Germinal center (tissue), 1 donor: ENCODE results near the gene LRRN4.
"Not testable (repeated sequence)": the region's sequence is repeated elsewhere in the genome, so short reads cannot be mapped to it uniquely, and the experiment has no call there.

Source experiments
- DNase-seq: peaks from one replicate; pipeline ENCODE4 v3.0.0; 2012; ENCODE audit warnings: mixed read lengths, low spot score

Gene LRRN4

DNA sequence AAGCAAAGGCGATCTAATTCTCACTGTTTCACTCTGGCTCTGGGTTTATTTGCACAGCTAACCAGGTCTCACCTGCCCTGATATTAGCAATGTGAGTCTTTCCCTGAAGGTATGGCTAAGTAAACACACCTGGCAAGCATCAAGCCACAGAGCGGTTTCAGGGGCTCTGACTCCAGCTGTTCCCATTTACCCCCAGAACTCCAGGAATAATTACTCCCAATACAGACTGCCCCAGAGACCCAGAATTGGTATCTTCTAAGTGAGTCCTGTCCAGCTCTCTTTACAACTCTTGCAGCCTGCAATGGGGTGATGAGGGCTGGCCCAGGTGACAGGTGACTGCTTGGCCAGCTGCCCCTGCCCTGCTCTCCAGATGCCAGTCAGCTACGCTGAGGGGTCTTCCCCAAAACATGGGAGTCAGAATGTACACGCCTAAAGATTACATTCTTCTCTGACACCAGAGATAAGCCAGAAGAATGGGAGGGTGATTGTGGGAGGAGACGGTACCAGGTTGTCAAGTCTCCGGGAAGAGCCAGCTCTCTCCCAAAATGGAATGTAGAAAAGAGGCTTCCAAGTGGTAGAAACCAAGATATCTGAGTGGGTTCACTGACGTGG is 4.9 kb upstream of the LRRN4 start:
- no peak for DNase-seq

DNA sequence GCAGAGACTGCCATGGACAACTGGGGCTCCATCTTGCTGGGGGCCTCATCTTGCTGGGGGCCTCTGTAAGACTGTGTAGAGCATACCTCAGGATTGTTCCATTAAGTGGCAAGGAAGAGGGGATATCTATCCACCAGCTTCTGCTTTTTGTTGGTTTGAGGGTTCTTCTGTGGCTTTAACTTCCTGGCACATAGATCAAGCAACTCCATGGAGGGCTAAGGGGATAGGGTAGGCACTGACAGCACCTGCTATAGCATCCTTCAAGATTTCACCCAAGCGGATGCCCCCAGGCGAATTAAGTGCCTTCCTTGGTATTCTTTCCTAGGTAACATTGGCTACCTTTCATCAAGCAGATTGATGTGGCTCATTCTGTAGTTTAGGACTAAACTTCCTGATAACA is 3.8 kb upstream of the LRRN4 start:
- DNase-seq = no peak

DNA sequence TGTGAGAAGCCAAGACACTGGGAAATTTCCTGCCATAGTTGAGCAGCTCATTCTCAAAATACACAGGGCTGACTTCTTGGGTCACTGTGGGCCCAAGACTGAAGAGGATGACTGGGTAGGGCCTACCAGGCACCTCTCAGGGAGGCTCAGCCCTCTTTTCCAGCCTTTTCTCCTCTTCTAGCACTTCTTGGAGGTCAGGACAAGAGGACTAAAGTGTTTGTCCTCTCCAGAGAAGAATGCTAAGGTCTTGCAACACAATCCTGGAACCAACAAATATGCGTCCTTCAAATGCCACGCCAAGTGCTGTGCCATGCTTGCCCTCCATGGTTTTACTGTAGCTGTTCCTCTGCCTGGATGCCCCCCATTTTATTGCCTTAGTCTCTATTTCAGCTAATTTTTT is 3.3 kb upstream of the LRRN4 start:
- DNase-seq = no peak

DNA sequence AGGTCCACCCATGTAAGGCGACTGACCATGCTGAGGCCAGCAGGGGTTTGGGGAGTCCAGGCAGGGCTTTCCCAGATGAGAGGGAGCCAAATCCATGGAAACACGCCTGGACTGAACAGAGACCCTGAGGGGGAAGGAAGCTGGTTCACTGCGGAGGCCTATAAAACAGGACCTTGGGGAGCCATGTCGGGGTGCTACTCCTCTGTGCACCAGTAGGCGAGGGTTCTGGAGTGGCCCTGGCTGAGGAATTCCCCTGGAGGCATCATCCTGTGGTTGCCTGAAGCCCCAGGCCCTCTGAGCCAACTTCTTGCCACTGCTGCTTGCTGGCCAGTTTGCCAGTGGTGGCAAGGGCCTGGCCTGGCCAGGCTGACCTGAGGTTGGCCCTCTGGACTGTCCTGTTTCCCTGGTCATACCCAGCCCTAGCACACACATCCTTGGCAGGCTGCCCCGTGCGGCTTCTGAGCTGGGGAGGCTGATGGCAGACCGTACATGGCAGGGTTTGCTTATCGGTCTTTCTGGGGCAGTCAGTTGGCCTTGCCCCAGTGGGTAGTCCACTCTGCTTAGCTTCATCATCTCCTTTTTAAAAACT is 2.2 kb upstream of the LRRN4 start:
- DNase-seq = no peak

DNA sequence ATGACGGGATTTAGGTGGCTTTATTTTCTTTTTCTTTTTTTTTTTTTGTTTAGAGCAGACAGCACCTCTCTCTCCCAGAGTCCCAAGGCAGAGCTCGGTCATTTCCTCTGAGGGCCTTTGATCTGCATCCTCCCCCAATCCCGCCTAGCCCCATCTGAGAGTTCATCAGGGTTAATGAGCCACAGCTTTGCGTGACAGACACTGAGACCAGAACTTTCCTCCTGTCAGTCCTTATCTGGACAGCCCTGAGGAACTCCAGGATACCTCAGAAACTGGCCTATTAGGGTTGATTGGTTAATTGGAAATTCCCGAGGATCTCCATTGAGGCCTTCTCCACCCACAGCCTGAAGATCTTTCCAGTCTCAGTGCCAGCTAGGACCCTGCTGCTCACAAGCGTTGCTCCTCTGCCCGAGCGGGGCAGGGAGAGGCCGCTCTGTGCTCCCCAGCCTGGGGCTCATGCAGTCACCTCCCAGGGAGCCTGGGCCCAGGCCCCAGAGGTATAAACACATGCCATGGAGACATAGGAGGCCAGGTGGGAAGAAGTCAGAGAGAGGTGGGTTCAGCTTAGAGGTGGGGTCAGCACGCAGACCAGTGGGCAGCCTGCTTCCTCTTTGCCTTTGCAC is 1.4 kb upstream of the LRRN4 start:
- DNase-seq = no peak

DNA sequence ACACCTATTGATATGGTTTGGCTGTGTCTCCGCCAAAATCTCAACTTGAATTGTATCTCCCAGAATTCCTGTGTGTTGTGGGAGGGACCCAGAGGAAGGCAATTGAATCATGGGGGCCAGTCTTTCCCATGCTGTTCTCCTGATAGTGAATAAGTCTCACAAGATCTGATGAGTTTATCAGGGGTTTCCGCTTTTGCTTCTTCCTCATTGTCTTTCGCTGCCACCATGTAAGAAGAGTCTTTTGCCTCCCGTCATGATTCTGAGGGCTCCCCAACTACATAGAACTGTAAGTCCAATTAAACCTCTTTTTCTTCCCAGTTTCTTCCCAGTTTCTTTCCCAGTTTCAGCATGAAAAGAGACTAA is 810 bp upstream of the LRRN4 start:
- not testable (repeated sequence) for DNase-seq

DNA sequence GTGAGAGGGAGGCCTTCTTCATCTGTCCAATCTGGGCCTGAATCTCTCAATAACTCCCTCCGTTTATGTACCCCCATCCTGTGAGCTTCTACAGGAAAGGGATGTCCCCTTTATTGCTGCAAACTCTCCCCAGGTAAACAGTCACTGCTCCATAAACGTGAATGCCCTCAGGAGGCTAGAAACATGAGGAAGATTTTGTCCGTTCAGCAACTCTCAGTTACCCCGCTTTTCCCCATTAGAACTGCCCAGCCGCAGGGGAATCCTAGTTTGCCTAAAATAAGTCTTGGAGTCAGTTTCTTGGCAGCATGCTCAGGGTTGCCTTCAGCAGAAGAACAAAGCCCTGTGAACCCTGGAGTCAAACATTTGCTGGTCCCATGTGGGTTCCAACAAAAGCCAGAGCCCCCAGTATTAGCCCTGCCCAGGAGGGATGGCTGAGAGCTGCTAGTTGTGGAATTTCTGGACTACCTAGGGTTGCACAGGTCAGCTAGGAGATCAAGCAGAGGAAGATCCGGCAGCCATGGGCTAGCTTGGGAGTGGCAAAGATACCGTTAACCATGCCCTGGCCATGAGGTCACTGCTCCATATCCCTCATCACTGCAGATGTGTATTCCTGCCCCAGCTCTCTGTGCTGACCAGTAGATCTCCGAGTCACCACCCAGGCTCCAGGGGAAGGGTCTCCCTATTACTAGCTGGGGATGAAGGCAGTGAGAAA is 640 bp downstream of the LRRN4 start:
- DNase-seq = no peak

DNA sequence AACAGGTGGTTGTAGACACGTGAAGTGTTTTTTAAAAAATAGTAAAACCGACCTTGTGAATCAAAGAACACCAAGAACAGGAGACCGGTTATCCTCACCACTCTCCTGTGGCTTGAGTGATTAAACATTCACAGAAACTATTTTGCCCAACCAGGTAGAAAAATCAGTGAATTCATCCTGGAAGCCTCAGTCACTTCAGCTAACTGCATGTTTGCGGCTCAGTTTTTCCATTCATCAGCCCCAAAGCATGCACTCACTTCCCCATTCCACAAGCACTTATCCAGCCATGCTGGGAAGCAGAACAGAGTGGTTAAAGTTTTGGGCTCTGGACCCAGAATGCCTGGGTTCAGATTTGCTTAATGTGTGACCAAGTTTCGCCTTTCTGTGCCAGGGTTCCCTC is 2.4 kb downstream of the LRRN4 start:
- no peak for DNase-seq

DNA sequence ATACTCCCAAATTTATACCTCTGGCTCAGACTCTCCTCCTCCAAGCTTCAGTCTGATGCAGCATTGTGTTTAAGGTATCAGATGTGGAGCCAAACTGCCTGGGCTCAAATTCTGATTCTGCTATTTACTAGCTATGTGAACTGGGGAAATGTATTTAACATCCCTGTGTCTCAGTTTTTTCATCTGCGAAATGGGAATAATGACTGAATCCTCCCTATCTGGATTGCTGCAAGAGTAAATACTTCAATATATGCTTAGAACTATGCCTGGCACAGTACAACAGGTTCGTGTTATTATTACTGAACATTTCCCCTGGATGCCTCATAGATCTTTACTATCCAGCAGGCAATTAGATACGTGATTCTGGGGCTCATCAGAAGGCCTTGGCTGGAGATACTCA is 5.5 kb downstream of the LRRN4 start:
- no peak for DNase-seq

DNA sequence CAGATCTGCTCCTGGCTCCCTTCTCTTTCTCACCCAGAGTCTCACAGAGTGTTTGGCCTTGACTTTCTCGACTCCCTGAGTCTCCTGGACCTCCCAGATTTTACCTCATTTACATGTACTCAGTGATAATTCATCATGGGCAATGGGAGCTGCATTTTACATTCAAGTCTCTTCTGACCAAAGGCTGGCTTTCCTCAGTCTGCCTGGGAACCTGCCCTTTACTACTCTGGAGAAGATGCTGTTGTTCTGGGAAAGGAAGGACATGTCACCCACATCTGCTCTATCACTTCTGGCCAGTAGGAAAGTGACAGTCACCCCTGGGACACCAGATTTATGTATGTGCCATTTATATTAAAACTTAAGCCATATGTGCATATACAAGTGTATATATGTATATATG is 7.4 kb downstream of the LRRN4 start:
- DNase-seq = no peak

DNA sequence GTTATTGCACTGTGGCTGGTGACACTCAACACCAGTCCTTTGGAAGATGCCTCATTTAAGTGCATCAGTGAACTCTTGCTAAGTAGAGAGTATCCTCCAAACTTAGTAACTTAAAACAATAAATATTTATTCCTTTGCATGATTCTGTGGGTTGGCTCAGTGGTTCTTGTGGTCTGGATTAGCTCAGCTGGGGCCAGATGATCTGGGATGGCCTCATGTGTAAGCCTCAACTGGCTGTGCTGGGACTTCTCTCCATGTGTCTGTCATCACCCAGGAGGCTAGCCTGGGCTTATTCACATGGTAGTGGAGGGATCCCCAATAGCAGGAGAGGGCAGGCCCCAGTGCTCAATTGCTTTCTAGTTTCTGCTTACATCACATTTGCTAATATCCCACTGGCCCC is 8.3 kb downstream of the LRRN4 start:
- no peak for DNase-seq

DNA sequence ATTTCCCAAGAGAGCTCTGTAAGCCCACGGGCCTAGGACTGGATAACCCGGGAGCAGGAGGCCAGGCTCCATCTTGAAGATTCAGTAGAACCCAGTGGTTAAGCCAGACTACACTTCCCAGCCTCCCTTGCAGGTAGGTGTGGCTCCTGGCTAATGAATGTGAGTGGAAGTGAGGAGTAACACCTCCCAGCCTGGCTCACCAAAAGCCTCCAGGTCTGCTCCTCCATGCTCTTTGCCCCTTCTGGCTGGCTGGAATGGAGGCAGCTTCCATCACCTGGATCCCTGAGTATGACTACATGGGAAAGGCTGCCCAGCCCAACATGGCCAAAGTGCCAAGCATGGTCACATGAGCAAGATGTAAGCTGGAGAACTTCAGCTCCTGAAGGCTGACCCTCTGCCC is 9.7 kb downstream of the LRRN4 start:
- no peak for DNase-seq

DNA sequence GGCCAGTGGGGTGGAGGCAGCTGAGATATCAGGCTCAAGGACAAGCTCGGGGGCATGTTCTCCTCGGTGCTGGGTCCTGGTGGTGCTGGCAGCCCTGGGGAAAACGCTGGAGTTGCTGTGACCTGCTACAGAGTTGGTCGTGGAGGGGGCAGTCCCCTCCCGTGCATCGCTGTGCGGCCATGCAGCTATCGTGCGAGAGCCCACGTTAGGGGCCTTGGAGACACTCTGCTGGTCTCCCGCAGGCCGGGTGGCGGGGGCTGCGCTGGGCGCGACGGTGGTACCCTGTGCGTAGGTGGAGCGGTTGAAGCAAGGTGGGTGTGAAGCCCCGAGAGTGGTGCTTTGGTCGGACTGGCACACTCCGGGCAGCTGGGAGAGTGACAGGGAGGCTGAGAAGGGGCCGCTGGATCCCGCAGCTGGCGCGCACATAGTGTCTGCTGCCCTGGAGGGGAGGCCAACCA is 12.0 kb downstream of the LRRN4 start:
- DNase-seq = no peak

DNA sequence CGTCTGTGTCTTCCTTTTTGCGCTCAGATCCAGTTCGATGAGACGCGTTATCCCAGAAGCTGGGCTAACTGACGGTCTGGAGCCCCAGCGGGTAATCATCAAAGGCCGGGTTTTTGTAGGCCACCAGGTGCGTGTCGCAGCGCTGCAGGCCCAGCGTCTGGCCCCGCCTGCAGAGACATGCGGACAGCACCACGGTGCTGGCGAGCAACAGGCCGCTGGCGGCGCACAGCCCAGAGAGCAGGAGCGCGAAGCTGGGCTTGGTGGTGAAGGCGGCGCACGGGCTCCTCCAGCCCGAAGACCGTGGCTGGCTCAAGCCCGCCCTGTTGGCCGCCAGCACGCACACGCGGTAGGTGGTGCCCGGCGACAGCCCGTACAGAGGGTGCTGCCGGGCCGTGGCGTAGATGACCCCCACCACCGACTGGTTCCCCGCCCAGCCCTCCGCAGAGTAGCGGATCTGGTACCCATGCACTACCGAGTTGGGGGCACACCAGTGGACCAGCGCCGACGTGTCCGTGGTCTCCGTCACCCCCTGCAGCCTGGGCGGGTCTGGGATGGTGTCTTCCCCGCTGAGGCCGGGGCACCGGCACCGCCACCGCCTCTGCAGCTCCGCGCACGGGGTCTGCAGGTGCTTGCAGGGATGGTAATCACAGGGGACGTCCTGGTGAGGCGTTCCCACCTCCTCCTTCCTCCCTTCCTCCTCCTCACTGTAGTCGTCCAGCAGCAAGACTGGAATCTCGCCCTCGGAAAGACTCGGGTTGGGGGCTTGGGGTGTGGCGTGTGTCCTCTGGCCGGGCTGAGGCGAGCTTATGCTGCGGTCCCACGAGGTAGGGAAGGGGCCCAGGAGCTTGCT is 12.7 kb downstream of the LRRN4 start:
- DNase-seq = no peak

DNA sequence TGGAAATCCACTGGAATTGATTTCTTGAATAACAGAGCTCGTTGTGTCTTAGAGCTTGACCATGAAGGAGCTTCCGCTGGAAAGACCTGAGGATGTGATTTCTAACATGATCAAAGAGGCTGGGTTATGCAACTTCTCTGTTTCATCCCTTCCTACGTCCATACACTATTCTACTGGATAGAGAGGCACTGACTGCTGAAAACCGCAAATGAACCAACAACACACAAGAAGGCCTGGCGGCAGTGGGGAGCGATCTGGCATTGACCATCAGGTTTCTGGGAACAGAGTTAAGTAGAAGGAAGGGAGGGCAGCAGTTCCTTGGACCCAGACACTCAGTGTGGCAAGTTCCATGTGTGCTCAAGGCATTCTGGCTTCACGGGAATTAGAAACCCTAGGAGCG is 13.3 kb downstream of the LRRN4 start:
- DNase-seq = no peak

DNA sequence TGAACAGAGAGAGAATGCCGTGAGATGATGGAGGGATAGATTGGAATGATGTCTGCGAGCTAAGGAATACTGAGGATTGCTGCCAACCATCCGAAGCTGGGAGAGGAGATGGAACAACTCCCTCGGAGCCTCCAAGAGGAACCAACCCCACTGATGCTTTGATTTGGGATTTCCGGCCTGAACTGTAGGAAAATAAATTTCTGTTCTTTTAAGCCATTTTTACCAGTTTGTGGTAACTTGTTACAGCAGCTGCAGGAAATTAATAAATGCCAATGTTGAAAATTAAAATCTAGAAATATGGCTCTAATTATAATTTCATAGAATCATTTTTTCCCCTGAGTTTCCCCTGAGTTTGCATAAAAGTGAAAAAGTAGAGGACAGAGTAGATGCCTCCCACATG is 14.1 kb downstream of the LRRN4 start:
- DNase-seq = no peak

DNA sequence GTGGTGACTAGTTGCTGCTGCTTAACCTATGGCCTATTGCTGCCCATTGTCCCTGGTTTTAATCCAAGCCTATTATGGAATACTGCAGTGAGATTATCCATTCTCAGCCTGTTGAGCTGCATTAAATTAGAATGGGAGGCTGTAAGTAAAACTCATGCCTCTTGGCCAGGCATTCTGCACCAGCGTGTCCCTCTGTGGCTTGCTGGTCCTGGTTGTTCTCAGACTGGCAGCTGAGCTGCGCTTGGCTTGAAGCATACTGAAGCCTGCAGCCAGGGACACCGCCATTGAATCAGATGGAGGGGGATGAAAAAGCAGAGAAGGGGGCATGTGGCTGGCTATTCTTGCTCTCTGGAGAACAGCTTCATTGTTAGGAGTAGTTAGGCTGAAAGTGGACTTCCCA is 15.6 kb downstream of the LRRN4 start:
- DNase-seq = no peak

DNA sequence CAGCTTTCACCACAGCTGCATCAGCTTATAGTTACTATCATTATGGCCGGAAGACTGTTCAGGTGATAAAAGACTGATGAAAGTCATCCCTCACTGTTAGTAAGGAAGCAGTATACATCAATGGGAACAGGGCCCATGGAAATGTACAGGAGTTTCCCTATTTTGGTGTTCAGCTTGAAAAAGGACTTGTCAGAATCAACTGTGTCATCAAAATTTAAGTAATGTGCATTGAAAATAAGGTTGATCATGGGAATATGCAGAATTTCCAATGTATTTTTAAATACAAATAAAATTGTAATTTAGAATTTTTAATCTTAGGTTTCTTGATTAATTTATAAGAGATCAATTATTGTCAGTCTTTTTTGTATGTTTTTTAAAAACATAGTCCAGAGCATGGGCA is 16.8 kb downstream of the LRRN4 start:
- DNase-seq = no peak

DNA sequence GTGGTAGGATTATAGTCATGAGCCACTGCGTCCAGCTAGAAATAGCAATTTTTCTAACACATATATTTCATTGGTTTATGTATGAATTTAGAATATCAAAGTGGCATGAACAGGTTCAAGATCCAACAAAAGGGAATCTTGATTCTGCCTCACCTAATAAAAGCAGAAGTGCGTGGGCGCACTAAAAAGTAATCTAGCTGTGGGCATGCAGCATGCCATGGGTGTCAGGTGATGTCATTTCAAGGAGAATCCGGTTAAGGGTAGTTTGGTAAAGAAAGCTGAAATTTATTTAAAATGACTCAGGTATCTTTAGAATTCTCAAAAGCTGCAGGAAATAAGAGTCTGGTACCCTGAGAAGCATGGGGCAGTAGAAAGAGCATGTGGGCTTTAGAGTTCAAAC is 17.6 kb downstream of the LRRN4 start:
- DNase-seq = no peak

DNA sequence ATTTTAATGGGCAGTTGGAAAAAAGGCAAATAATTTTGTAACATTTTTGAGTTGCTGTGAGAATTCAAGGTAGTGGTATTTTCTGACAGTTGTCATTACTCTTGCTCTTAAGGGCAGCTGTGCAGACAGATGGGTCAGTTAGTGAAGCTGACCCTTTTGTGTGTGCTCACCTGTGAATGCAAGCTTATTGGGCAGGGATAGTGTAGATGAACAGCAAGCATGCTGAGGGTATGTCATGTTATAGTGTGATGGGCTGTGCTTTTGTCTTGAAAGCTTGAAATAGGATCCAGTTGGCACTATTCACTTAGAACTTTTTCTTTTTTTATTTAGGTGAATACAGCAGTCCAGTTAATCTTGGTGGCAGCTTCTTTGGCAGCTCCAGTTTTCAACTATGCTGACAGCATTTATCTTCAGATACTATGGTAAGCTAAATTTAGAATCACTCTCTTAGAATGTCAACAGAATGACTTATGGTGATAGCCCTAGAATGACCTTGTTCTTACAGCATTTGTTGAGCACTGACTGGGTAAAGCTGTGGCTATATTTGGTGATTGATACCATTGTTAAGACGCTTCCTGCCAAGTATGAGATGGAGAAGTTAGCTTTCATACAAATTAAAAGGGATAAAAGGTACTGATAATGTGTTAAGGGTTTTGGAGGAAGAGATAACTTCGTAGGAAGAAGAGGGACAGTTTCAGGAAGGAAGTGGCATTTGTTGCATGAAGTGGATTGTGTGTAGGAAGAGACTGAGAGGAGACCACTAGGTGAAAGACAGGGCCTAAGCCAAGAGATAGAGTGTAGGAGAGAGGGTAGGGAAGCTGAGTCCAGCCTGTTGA is 19.5 kb downstream of the LRRN4 start:
- no peak for DNase-seq

DNA sequence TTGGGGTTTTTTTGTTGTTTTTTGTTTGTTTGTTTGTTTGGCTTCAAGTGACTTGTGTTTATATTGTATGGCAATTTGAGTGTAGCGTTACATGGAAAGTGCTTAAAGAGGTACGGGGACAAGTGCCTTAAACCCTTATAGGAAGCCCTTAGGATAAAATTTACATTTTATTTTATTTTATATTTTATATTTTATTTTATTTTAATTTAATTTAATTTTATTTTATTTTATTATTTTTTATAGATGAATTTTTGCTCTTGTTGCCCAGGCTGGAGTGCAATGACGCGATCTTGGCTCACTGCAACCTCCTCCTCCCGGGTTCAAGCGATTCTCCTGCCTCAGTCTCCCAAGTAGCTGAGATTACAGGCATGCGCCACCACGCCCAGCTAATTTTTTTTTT is 21.0 kb downstream of the LRRN4 start:
- not testable (repeated sequence) for DNase-seq
